A549 (cell line): ENCODE data around the gene ABCA1. TPM values are rescaled to one million over a fixed set of nuclear protein-coding genes. Genes with fewer than 3 reads are reported as not detected.

Experiments used
- ATAC-seq, 2 experiments: fragments of 200-7000 bp in 1 of 2; fragments of >200 bp in 1 of 2; cut with Nextera tagmentation in 1 of 2; cut with Tn5 transposase in 1 of 2; 3 replicates each; pipeline versions ENCODE4 v1.8.0 to v1.9.1; 2018 to 2020; ENCODE audit warnings: mild to moderate bottlenecking in 1 of 2, moderate library complexity in 1 of 2
- CTCF ChIA-PET: fragments of 300-600 bp; sonication (Branson Sonifier 250); formaldehyde crosslinking; extraction: SDS; loops from one replicate; lab custom pipeline; 2021; ENCODE audit warnings: antibody characterized with exemption, inconsistent platforms; lab: Yijun Ruan, JAX
- POLR2A ChIA-PET: fragments of 350-600 bp; formaldehyde crosslinking; extraction: SDS; loops from one replicate; lab custom pipeline; 2021; ENCODE audit warnings: antibody characterized with exemption, inconsistent platforms; lab: Yijun Ruan, JAX
- DNase-seq, 2 experiments: peaks; one replicate each; pipeline versions ENCODE4 v3.0.0 to v3.0.0-alpha.2; 2011 to 2016; ENCODE audit warnings: low read depth in 1 of 2, low spot score in 1 of 2
- FAIRE-seq: peaks from 2 replicates; lab custom pipeline; 2011; peaks lifted over from hg19 to GRCh38; lab: Jason Lieb, UNC
- H3K27ac ChIP-seq, 2 experiments: fragments of >200 bp; sonication (Bioruptor Twin); formaldehyde crosslinking; 3 replicates each; pipeline ENCODE4 v1.5.1; 2016 to 2017
- H3K4me1 ChIP-seq: fragments of >200 bp; sonication (Bioruptor Twin); formaldehyde crosslinking; 3 replicates; pipeline ENCODE4 v1.6.1; 2016
- H3K4me2 ChIP-seq: fragments of >200 bp; sonication (Bioruptor Twin); formaldehyde crosslinking; 3 replicates; pipeline ENCODE4 v1.6.1; 2016
- H3K4me3 ChIP-seq: fragments of >200 bp; sonication (Bioruptor Twin); formaldehyde crosslinking; 3 replicates; pipeline ENCODE4 v1.5.1; 2016
- H3K9me3 ChIP-seq: fragments of >200 bp; sonication (Bioruptor Twin); formaldehyde crosslinking; 3 replicates; pipeline ENCODE4 v1.6.1; 2016
- EHMT2 ChIP-seq: fragments of 200-600 bp; sonication (generic); IDR thresholded peaks from 2 replicates; pipeline ENCODE4 v1.6.1; 2016; ENCODE audit warnings: antibody characterized with exemption, low read depth, mild to moderate bottlenecking, moderate library complexity
- ESRRA ChIP-seq: fragments of 150-350 bp; IDR thresholded peaks from 2 replicates; pipeline ENCODE4 v1.6.1; 2014; ENCODE audit warnings: mild to moderate bottlenecking, low read length, borderline replicate concordance
- FOSB ChIP-seq: fragments of 250-450 bp; sonication (Bioruptor Pico); IDR thresholded peaks from 2 replicates; pipeline ENCODE4 v1.5.0; 2020; ENCODE audit warnings: mild to moderate bottlenecking, moderate library complexity
- HOXA7 ChIP-seq: fragments of 250-450 bp; sonication (Bioruptor Pico); IDR thresholded peaks from 2 replicates; pipeline ENCODE4 v1.5.0; 2020; ENCODE audit warnings: mild to moderate bottlenecking, moderate library complexity
- KDM1A ChIP-seq: fragments of 200-600 bp; sonication (generic); IDR thresholded peaks from 2 replicates; pipeline ENCODE4 v1.6.1; 2016; ENCODE audit warnings: low read depth, mild to moderate bottlenecking
- KDM5A ChIP-seq: fragments of 200-600 bp; sonication (generic); IDR thresholded peaks from 2 replicates; pipeline ENCODE4 v1.6.1; 2016; ENCODE audit warnings: antibody characterized with exemption, mild to moderate bottlenecking
- MAZ ChIP-seq: fragments of 150-350 bp; IDR thresholded peaks from 2 replicates; pipeline ENCODE4 v1.6.1; 2014; ENCODE audit warnings: antibody characterized with exemption, low read depth, low read length, borderline replicate concordance
- MYC ChIP-seq: IDR thresholded peaks from 2 replicates; pipeline ENCODE4 v1.6.1; 2012; ENCODE audit warnings: mild to moderate bottlenecking, inconsistent platforms, low read length, improper control_type of control experiment, borderline replicate concordance
- NPAS2 ChIP-seq: fragments of 250-450 bp; sonication (Bioruptor Pico); IDR thresholded peaks from 2 replicates; pipeline ENCODE4 v1.8.0; 2022; ENCODE audit warnings: mild to moderate bottlenecking, moderate library complexity, borderline replicate concordance
- NR3C1 ChIP-seq: fragments of >200 bp; sonication (Bioruptor Twin); formaldehyde crosslinking; IDR thresholded peaks from 3 replicates; pipeline ENCODE4 v1.6.1; 2017
- PHF8 ChIP-seq: fragments of 200-600 bp; sonication (generic); IDR thresholded peaks from 2 replicates; pipeline ENCODE4 v1.6.1; 2016; ENCODE audit warnings: low read depth, mild to moderate bottlenecking, antibody characterized with exemption, moderate library complexity, borderline replicate concordance
- POLR2A ChIP-seq: IDR thresholded peaks from 2 replicates; pipeline ENCODE4 v1.6.1; 2012; ENCODE audit warnings: mild to moderate bottlenecking, low read length
- POLR2AphosphoS2 ChIP-seq: conservative IDR thresholded peaks from 2 replicates; pipeline ENCODE4 v1.6.1; 2012; ENCODE audit warnings: low read length, improper control_type of control experiment, inconsistent platforms
- RCOR1 ChIP-seq: fragments of 150-350 bp; IDR thresholded peaks from 2 replicates; pipeline ENCODE4 v1.6.1; 2014; ENCODE audit warnings: antibody characterized with exemption, low read length, low read depth
- TP53 ChIP-seq: fragments of 250-450 bp; sonication (Bioruptor Pico); IDR thresholded peaks from 2 replicates; pipeline ENCODE4 v1.5.0; 2021; ENCODE audit warnings: mild to moderate bottlenecking, moderate library complexity
- ZC3H11A ChIP-seq: fragments of 450-650 bp; IDR thresholded peaks from 2 replicates; pipeline ENCODE4 v1.6.1; 2014; ENCODE audit warnings: antibody characterized with exemption, mild to moderate bottlenecking
- ZNF302 ChIP-seq: fragments of 250-450 bp; sonication (Bioruptor Pico); IDR thresholded peaks from 2 replicates; pipeline ENCODE4 v1.9.0; 2021; ENCODE audit warnings: inconsistent platforms, mild to moderate bottlenecking, moderate library complexity
- ZSCAN20 ChIP-seq: fragments of 250-450 bp; sonication (Bioruptor Pico); IDR thresholded peaks from 2 replicates; pipeline ENCODE4 v1.8.0; 2022; ENCODE audit warnings: mild to moderate bottlenecking, moderate library complexity
- WGBS: methylation state at CpG from one replicate; pipeline ENCODE4 v1.1.6; 2017; ENCODE audit errors: missing lambda C conversion rate; 5-methylcytosine and 5-hydroxymethylcytosine counted together
- polyA plus RNA-seq, 4 experiments: library from polyadenylated mRNA; depleted of rRNA in 3 of 4; stranded (reverse); fragments of >200 nt; fragmentation: RNase III in 1 of 4; extraction: RNeasy Plus Mini Kit Qiagen cat#74134 plus additional on column Dnase treatment in 1 of 4; gene quantifications; 2 replicates in 3 of 4; 3 replicates in 1 of 4; pipeline ENCODE4 v1.2.3, GENCODE V29; 2011 to 2017
- TF ChIP-seq, protein P1 (sequence below): fragments of >200 bp; sonication (Bioruptor Twin); formaldehyde crosslinking; IDR thresholded peaks from 3 replicates; pipeline ENCODE4 v1.6.1; 2016
- TF ChIP-seq, protein P2 (sequence below): fragments of 250-450 bp; sonication (Bioruptor Pico); IDR thresholded peaks from 2 replicates; pipeline ENCODE4 v1.5.0; 2020; ENCODE audit warnings: low read depth, mild to moderate bottlenecking, moderate library complexity

The ABCA1 gene
- polyA plus RNA-seq, 2 of the 4 experiments (the other 2 are of a cell fraction): 3.6 to 12.0 TPM

DNA sequence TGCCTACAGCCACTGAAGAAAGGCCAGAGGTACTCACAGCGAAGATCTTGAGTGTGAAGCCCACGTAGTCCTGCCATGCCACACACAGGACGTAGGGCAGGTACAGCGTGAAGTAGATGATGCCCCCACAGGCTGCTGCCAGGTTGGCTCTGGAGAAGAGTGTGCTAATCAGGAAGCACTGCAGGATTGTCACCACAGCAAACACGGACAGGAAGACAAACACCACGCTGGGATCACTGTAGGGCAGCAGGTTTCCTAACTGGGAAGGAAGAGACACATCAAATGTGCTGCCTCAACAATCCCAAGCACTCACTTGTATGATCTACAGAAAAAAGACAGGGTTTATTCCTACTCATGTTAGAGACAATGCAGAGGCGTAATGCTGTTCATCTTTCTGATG is 101.0 kb downstream of the ABCA1 start (continued):
- TF ChIP-seq HOXA7 (no peak), FOSB (CRISPR knock-in tag) (no peak), ZNF302 (CRISPR knock-in tag) (no peak), ZC3H11A (no peak)

DNA sequence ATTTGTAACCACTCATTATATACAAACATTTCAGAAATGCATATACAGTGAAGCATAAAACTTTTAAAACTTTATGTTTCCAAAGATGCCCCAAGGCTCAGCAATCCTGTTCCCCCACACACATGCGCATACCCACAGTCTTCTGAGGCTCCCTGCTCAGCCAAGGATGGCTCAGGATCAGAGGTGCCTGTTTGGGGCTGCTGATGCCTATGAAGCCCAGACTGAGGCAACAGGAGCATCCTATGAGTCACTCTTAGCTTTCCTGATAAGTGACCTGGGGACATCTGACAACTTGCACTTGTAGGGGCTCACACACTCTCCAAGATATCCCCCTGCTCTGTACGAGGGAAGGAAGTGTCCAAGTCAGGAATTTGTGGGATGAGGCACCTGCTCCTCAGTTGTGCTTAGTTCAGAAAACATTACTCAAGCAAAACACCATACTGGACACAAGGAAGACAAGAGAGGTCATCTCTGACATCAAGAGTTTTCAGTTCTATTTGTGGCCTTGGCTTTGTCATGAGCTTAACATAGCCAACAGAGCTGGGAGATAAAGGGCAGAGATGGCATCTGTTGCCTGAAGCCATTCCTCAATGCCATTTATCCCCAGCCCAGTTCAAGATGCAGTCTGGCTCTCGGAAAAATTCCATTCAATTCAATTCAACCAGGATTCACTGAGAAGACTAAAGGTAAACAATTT is 101.7 kb downstream of the ABCA1 start:
- FAIRE-seq (no peak), DNase-seq (no peak), ATAC-seq (no peak)
- H3K4me2 ChIP-seq: no peak overlapping the region
- 72% methylated on average over 3 of the region's 3 CpGs for whole genome bisulfite sequencing
- no peak overlapping the region for H3K27ac ChIP-seq
- TF ChIP-seq ESRRA (no peak), POLR2A (no peak), KDM1A (no peak), RCOR1 (no peak), TP53 (CRISPR knock-in tag) (no peak), PHF8 (no peak), POLR2AphosphoS2 (no peak), EHMT2 (no peak), MAZ (no peak)
- CTCF ChIA-PET: interaction anchor here (0.6 to 1.6 kb wide), 2 partner anchors 9 to 309 kb away, joined by 4 to 5 read pairs; no protein-coding TSS in a partner anchor
- POLR2A ChIA-PET: no interaction called here
- no peak overlapping the region for H3K4me3 ChIP-seq
- H3K9me3 ChIP-seq: no peaks in the 10 kb centered on the region
- H3K4me1 ChIP-seq: 0 out of 3 replicates have a peak, but pooled peaks cover 7% of the 10 kb centered on the region

DNA sequence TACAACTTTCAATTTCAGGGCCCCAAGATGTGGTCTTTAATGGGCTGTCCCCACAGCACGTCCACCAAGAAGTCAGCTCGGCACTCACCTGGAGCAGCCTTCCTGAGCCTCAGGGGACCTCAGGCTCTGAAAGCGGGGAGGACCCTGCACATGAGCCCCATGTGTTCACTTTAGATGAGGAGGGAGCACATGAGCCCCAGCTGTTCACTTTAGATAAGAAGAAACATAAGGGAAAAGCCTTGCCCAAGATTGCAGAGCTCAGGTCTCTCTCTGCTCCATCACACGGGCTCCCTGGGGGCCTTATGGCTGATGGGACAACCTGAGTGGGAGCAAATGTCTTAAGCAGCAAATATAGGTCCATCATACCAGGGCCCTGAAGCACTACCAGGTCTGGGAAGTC is 107.6 kb downstream of the ABCA1 start:
- FAIRE-seq (no peak), DNase-seq (no peak), ATAC-seq (no peak)
- Histone ChIP-seq H3K27ac (no peak overlapping the region), H3K4me1 (no peaks in the 10 kb centered on the region), H3K4me3 (no peak overlapping the region), H3K4me2 (no peak overlapping the region), H3K9me3 (no peaks in the 10 kb centered on the region)
- TF ChIP-seq KDM5A: no peak
- TF ChIP-seq ZSCAN20: no peak
- ChIA-PET POLR2A (no interaction called here), CTCF (interaction anchor here (1.0 kb wide), 2 partner anchors 8 to 43 kb away, joined by 3 read pairs; no protein-coding TSS in a partner anchor)
- 92% methylated on average over 4 of the region's 4 CpGs for WGBS

DNA sequence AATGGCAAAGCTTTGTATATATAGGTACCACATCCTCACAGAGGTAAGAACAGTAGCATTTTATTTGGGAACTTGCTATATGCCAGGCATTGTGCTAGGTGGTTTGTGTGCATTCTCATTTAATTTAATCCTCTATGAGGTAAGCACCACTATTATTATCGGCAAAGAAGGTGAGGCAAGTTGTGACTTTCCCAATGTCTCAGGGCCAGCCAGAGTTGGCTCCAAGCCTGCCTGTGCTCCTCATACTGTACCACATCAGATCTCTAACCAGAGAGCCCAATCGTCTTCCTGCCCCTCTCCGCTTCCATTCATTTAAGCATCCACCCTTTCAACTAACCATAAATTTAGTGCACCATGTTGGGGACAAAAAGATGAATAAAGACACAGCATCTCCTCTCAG is 108.9 kb downstream of the ABCA1 start:
- no peak for ATAC-seq
- no peak overlapping the region for H3K4me3 ChIP-seq
- no peak overlapping the region for H3K27ac ChIP-seq
- no peaks in the 10 kb centered on the region for H3K4me1 ChIP-seq
- H3K9me3 ChIP-seq: no peaks in the 10 kb centered on the region
- DNase-seq: no peak
- TF ChIP-seq NPAS2 (CRISPR knock-in tag): no peak
- TF ChIP-seq, protein P1, sequence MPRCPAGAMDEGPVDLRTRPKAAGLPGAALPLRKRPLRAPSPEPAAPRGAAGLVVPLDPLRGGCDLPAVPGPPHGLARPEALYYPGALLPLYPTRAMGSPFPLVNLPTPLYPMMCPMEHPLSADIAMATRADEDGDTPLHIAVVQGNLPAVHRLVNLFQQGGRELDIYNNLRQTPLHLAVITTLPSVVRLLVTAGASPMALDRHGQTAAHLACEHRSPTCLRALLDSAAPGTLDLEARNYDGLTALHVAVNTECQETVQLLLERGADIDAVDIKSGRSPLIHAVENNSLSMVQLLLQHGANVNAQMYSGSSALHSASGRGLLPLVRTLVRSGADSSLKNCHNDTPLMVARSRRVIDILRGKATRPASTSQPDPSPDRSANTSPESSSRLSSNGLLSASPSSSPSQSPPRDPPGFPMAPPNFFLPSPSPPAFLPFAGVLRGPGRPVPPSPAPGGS: no peak
- no peak for TF ChIP-seq MYC
- TF ChIP-seq, protein P2, sequence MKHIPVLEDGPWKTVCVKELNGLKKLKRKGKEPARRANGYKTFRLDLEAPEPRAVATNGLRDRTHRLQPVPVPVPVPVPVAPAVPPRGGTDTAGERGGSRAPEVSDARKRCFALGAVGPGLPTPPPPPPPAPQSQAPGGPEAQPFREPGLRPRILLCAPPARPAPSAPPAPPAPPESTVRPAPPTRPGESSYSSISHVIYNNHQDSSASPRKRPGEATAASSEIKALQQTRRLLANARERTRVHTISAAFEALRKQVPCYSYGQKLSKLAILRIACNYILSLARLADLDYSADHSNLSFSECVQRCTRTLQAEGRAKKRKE (CRISPR knock-in tag): no peak
- no peak for TF ChIP-seq TP53 (CRISPR knock-in tag)
- no peak for TF ChIP-seq NR3C1
- ChIA-PET CTCF (interaction anchor here (0.6 kb wide), 1 partner anchor 151 kb away, joined by 3 read pairs; no protein-coding TSS in a partner anchor), POLR2A (no interaction called here)
- no peak for FAIRE-seq
- 82% methylated on average over 3 of the region's 3 CpGs for WGBS
- H3K4me2 ChIP-seq: no peak overlapping the region
